A549 (cell line): ENCODE data around the gene CCN5.

ENCODE experiments used
- EP300 ChIP-seq, 2 experiments: fragments of >200 bp; sonication (Bioruptor Twin); formaldehyde crosslinking; IDR thresholded peaks; 2 replicates in 1 of 2; 3 replicates in 1 of 2; pipeline ENCODE4 v1.6.1; 2016 to 2017
- ESRRA ChIP-seq: fragments of 150-350 bp; IDR thresholded peaks from 2 replicates; pipeline ENCODE4 v1.6.1; 2014; ENCODE audit warnings: mild to moderate bottlenecking, low read length, borderline replicate concordance
- HOXA7 ChIP-seq: fragments of 250-450 bp; sonication (Bioruptor Pico); IDR thresholded peaks from 2 replicates; pipeline ENCODE4 v1.5.0; 2020; ENCODE audit warnings: mild to moderate bottlenecking, moderate library complexity
- JUNB ChIP-seq: fragments of >200 bp; sonication (Bioruptor Twin); formaldehyde crosslinking; IDR thresholded peaks from 2 replicates; pipeline ENCODE4 v1.6.1; 2016
- KDM1A ChIP-seq: fragments of 200-600 bp; sonication (generic); IDR thresholded peaks from 2 replicates; pipeline ENCODE4 v1.6.1; 2016; ENCODE audit warnings: low read depth, mild to moderate bottlenecking
- MAFK ChIP-seq: fragments of 450-650 bp; IDR thresholded peaks from 2 replicates; pipeline ENCODE4 v1.6.1; 2014; ENCODE audit not compliant: partially characterized antibody
- MAZ ChIP-seq: fragments of 150-350 bp; IDR thresholded peaks from 2 replicates; pipeline ENCODE4 v1.6.1; 2014; ENCODE audit warnings: antibody characterized with exemption, low read depth, low read length, borderline replicate concordance
- NFE2L2 ChIP-seq: fragments of 150-350 bp; conservative IDR thresholded peaks from 2 replicates; pipeline ENCODE4 v1.6.1; 2014; ENCODE audit warnings: low read length
- NPAS2 ChIP-seq: fragments of 250-450 bp; sonication (Bioruptor Pico); IDR thresholded peaks from 2 replicates; pipeline ENCODE4 v1.8.0; 2022; ENCODE audit warnings: mild to moderate bottlenecking, moderate library complexity, borderline replicate concordance
- POLR2A ChIP-seq: IDR thresholded peaks from 2 replicates; pipeline ENCODE4 v1.6.1; 2012; ENCODE audit warnings: mild to moderate bottlenecking, low read length
- RAD21 ChIP-seq, 2 experiments: fragments of >200 bp in 1 of 2; sonication (Bioruptor Twin) in 1 of 2; formaldehyde crosslinking in 1 of 2; IDR thresholded peaks in 1 of 2; conservative IDR thresholded peaks in 1 of 2; 2 replicates in 1 of 2; 3 replicates in 1 of 2; pipeline ENCODE4 v1.6.1; 2012 to 2018; ENCODE audit warnings: inconsistent platforms in 1 of 2
- RNF2 ChIP-seq: fragments of 200-600 bp; sonication (generic); IDR thresholded peaks from 2 replicates; pipeline ENCODE4 v1.6.1; 2016; ENCODE audit warnings: low read depth, mild to moderate bottlenecking, antibody characterized with exemption, moderate library complexity, borderline replicate concordance
- TF ChIP-seq, protein P1 (sequence below): fragments of >200 bp; sonication (Bioruptor Twin); formaldehyde crosslinking; IDR thresholded peaks from 3 replicates; pipeline ENCODE4 v1.5.1; 2016
- TF ChIP-seq, protein P2 (sequence below): IDR thresholded peaks from 2 replicates; pipeline ENCODE4 v1.6.1; 2012

DNA sequence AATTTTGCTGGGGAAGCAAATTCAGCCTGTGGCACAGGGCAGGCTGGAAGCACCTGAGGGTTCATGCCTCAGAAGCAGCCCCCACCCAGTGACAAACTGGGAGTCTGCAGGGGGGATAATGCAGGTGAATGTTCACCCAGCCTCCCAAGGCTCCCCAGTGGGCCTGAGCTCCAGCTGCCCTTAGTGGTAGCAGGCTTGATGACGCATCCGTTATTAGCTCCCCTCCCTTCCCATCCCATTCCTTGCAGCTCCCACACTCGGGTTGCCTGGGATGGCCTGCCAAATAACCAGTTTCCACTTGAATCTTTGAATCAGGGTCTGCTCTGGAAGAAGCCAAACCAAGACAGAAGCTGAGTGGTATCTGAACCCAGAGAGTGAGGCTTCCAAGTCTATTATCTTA lies 46.3 kb downstream of the CCN5 start:
- no peak for TF ChIP-seq EP300 (IDR thresholded peaks at IDR 0.05)
- TF ChIP-seq KDM1A = no peak
- TF ChIP-seq, protein P1, sequence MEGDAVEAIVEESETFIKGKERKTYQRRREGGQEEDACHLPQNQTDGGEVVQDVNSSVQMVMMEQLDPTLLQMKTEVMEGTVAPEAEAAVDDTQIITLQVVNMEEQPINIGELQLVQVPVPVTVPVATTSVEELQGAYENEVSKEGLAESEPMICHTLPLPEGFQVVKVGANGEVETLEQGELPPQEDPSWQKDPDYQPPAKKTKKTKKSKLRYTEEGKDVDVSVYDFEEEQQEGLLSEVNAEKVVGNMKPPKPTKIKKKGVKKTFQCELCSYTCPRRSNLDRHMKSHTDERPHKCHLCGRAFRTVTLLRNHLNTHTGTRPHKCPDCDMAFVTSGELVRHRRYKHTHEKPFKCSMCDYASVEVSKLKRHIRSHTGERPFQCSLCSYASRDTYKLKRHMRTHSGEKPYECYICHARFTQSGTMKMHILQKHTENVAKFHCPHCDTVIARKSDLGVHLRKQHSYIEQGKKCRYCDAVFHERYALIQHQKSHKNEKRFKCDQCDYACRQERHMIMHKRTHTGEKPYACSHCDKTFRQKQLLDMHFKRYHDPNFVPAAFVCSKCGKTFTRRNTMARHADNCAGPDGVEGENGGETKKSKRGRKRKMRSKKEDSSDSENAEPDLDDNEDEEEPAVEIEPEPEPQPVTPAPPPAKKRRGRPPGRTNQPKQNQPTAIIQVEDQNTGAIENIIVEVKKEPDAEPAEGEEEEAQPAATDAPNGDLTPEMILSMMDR = no peak
- TF ChIP-seq, protein P2, sequence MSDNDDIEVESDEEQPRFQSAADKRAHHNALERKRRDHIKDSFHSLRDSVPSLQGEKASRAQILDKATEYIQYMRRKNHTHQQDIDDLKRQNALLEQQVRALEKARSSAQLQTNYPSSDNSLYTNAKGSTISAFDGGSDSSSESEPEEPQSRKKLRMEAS = no peak
- no peak for TF ChIP-seq RNF2
- no peak for TF ChIP-seq POLR2A
- TF ChIP-seq NPAS2 = no peak
- no peak for TF ChIP-seq MAFK
- TF ChIP-seq RAD21 (conservative IDR thresholded peaks at IDR 0.05 in 1 of 2, IDR thresholded peaks at IDR 0.05 in 1 of 2) = no peak
- TF ChIP-seq ESRRA = no peak
- TF ChIP-seq JUNB = no peak
- TF ChIP-seq MAZ = no peak
- no peak for TF ChIP-seq NFE2L2
- TF ChIP-seq HOXA7 (CRISPR knock-in tag) = no peak
